B cell (primary cell): ENCODE measurements around the gene MAB21L3. TPM values are rescaled to one million over a fixed set of nuclear protein-coding genes. Genes with fewer than 3 reads are reported as not detected.

Source experiments
- ATAC-seq: fragments of 200-7000 bp; cut with Tn5 transposase; one replicate; pipeline ENCODE4 v1.10.0; 2021; ENCODE audit warnings: low read depth, mild to moderate bottlenecking, moderate number of reproducible peaks, moderate library complexity
- CTCF ChIA-PET: fragments of 350-600 bp; sonication (Branson Sonifier 250); formaldehyde crosslinking; loops from one replicate; lab custom pipeline; 2021; ENCODE audit warnings: antibody characterized with exemption, inconsistent platforms; lab: Charles Lee
- POLR2A ChIA-PET: fragments of 350-600 bp; sonication (Branson Sonifier 250); formaldehyde crosslinking; loops from one replicate; lab custom pipeline; 2021; ENCODE audit warnings: antibody characterized with exemption; lab: Charles Lee
- DNase-seq: peaks from one replicate; pipeline ENCODE4 v3.0.0; 2013
- H2AFZ ChIP-seq: 2 replicates; pipeline ENCODE4 v1.6.1; 2012; ENCODE audit warnings: mild to moderate bottlenecking, low read depth, low read length; ENCODE audit not compliant: insufficient read depth, poor library complexity, severe bottlenecking
- H3K27ac ChIP-seq, 2 donors: 1 replicate in 1 of 2; 2 replicates in 1 of 2; pipeline ENCODE4 v1.5.1; 2012 to 2013; ENCODE audit warnings: low read length in 2 of 2, mild to moderate bottlenecking in 2 of 2, moderate library complexity in 1 of 2
- H3K27me3 ChIP-seq, 4 experiments: fragments of 200-600 bp in 1 of 4; sonication (generic) in 1 of 4; replicated peaks in 1 of 4; 1 replicate in 2 of 4; 2 replicates in 2 of 4; pipeline versions ENCODE4 v1.6.1 to v1.7.0; 2013 to 2016; ENCODE audit warnings: low read length in 3 of 4, mild to moderate bottlenecking in 2 of 4, mixed read lengths in 1 of 4, moderate library complexity in 1 of 4; ENCODE audit not compliant: insufficient read depth in 4 of 4, control insufficient read depth in 3 of 4; ENCODE audit errors: control extremely low read depth in 1 of 4
- H3K36me3 ChIP-seq, 2 experiments: replicated peaks in 1 of 2; 1 replicate in 1 of 2; 2 replicates in 1 of 2; pipeline versions ENCODE4 v1.6.1 to v1.7.1; 2013; ENCODE audit warnings: low read length in 1 of 2; ENCODE audit not compliant: insufficient read depth in 2 of 2, control insufficient read depth in 1 of 2; ENCODE audit errors: control extremely low read depth in 1 of 2, extremely low read depth in 1 of 2
- H3K4me1 ChIP-seq, 2 donors: fragments of 200-600 bp in 1 of 2; sonication (generic) in 1 of 2; 1 replicate in 1 of 2; 2 replicates in 1 of 2; pipeline versions ENCODE4 v1.5.1 to v1.6.1; 2013 to 2017; ENCODE audit warnings: low read length in 2 of 2; ENCODE audit not compliant: control insufficient read depth in 2 of 2, insufficient read depth in 2 of 2
- H3K4me2 ChIP-seq: replicated peaks from 2 replicates; pipeline ENCODE3; 2012; ENCODE audit warnings: mild to moderate bottlenecking, low read depth, low read length; ENCODE audit not compliant: poor library complexity, severe bottlenecking
- H3K4me3 ChIP-seq, 5 experiments: fragments of 200-600 bp in 1 of 5; sonication (generic) in 1 of 5; 1 replicate in 3 of 5; 2 replicates in 2 of 5; pipeline versions ENCODE4 v1.5.1 to v1.7.0; 2011 to 2016; ENCODE audit warnings: low read length in 4 of 5, mild to moderate bottlenecking in 4 of 5, low read depth in 2 of 5, control low read depth in 1 of 5, moderate library complexity in 1 of 5; ENCODE audit not compliant: insufficient read depth in 1 of 5; ENCODE audit errors: control extremely low read depth in 1 of 5, extremely low read depth in 1 of 5
- H3K79me2 ChIP-seq: fragments of 200-600 bp; sonication (generic); one replicate; pipeline ENCODE4 v1.6.0; 2016; ENCODE audit warnings: low read length; ENCODE audit not compliant: control insufficient read depth, insufficient read depth
- H3K9ac ChIP-seq: fragments of 200-600 bp; sonication (generic); 2 replicates; pipeline ENCODE4 v1.6.1; 2017; ENCODE audit warnings: mild to moderate bottlenecking, low read length, moderate library complexity
- H3K9me3 ChIP-seq, 3 donors: one replicate each; pipeline versions ENCODE4 v1.6.1 to v1.7.1; 2013; ENCODE audit warnings: low read length in 2 of 3; ENCODE audit not compliant: control insufficient read depth in 2 of 3, insufficient read depth in 1 of 3; ENCODE audit errors: control extremely low read depth in 1 of 3
- H4K20me1 ChIP-seq: 2 replicates; pipeline ENCODE4 v1.6.0; 2012; ENCODE audit warnings: mild to moderate bottlenecking, low read length; ENCODE audit not compliant: insufficient read depth, control insufficient read depth, poor library complexity, severe bottlenecking
- H3K27ac Mint-ChIP-seq: one replicate; pipeline ENCODE4 v1.8.0; 2021; ENCODE audit warnings: mixed read lengths
- H3K27me3 Mint-ChIP-seq: one replicate; pipeline ENCODE4 v1.8.0; 2021; ENCODE audit warnings: mixed read lengths
- H3K4me1 Mint-ChIP-seq: one replicate; pipeline ENCODE4 v1.8.0; 2021; ENCODE audit warnings: mixed read lengths
- H3K4me3 Mint-ChIP-seq: one replicate; pipeline ENCODE4 v1.8.0; 2021; ENCODE audit warnings: mixed read lengths
- H3K9me3 Mint-ChIP-seq: one replicate; pipeline ENCODE4 v1.8.0; 2022; ENCODE audit warnings: mixed read lengths; ENCODE audit not compliant: insufficient read depth
- CTCF ChIP-seq: fragments of 200-600 bp; IDR thresholded peaks from one replicate; pipeline ENCODE4 v1.8.0; 2022; ENCODE audit warnings: antibody characterized with exemption, mild to moderate bottlenecking
- EZH2 ChIP-seq: IDR thresholded peaks from 2 replicates; pipeline ENCODE4 v1.6.1; 2012; ENCODE audit warnings: borderline replicate concordance, low read depth, mild to moderate bottlenecking, moderate library complexity, low read length; ENCODE audit not compliant: insufficient read depth, poor library complexity, severe bottlenecking
- WGBS: methylation state at CpG from one replicate; pipeline ENCODE4 v1.1.5; 2013; ENCODE audit warnings: missing lambda C conversion rate; ENCODE audit not compliant: insufficient coverage; 5-methylcytosine and 5-hydroxymethylcytosine counted together
- intact Hi-C: fragments of 100-400 bp; cut with micrococcal nuclease; formaldehyde crosslinking; loops from one replicate; pipeline ENCODE4 v1.10.0; 2022
- polyA plus RNA-seq: library from polyadenylated mRNA; depleted of rRNA; stranded (reverse); fragments of >200 nt; gene quantifications from 2 replicates; pipeline ENCODE4 v1.2.3, GENCODE V29; 2012
- total RNA-seq, 2 donors: library from RNA; stranded (reverse); fragments of 120-200 nt in 1 of 2; gene quantifications; 1 replicate in 1 of 2; 2 replicates in 1 of 2; pipeline versions ENCODE4 v1.2.3 to v1.2.4, GENCODE V29; 2013 to 2022

MAB21L3 gene
- total and polyA plus RNA-seq, 2 donors (not counting 1 experiment from before 2014, with no cell fraction given), result not detected

GRCh38 chr1:116153692-116154031, 42.5 kb downstream of the MAB21L3 start:
- Histone ChIP-seq H3K27ac (no peak overlapping the region), H3K9me3 (peaks cover 0 to 5% (median 4%) of the 10 kb centered on the region in 3 donors), H3K36me3 (no peaks in the 10 kb centered on the region), H3K4me3 (no peak overlapping the region), H3K27me3 (no peaks in the 10 kb centered on the region), H4K20me1 (no peaks in the 10 kb centered on the region), H3K9ac (no peak overlapping the region), H3K4me1 (peaks cover 7 to 11% of the 10 kb centered on the region in 2 donors), H3K4me2 (no peak overlapping the region), H3K79me2 (no peaks in the 10 kb centered on the region), H2AFZ (no peak overlapping the region)
- no peak overlapping the region for H3K4me3 Mint-ChIP-seq
- DNase-seq (no peak), ATAC-seq (no peak)
- peaks cover 8% of the 10 kb centered on the region for H3K4me1 Mint-ChIP-seq
- H3K27ac Mint-ChIP-seq, result no peak overlapping the region
- TF ChIP-seq CTCF (no peak), EZH2 (no peak)
- H3K9me3 Mint-ChIP-seq, result peaks cover 2% of the 10 kb centered on the region
- intact Hi-C loops, result loop anchor here (2.0 to 5.0 kb wide), 2 partner anchors 15 to 224 kb away; no protein-coding TSS in a partner anchor
- peaks cover 11% of the 10 kb centered on the region for H3K27me3 Mint-ChIP-seq
- CTCF ChIA-PET, result interaction anchor here (0.9 to 17.3 kb wide), 5 partner anchors 8 to 346 kb away, joined by 3 to 578 read pairs (median 5); no protein-coding TSS in a partner anchor
- POLR2A ChIA-PET, result no interaction called here

DNA sequence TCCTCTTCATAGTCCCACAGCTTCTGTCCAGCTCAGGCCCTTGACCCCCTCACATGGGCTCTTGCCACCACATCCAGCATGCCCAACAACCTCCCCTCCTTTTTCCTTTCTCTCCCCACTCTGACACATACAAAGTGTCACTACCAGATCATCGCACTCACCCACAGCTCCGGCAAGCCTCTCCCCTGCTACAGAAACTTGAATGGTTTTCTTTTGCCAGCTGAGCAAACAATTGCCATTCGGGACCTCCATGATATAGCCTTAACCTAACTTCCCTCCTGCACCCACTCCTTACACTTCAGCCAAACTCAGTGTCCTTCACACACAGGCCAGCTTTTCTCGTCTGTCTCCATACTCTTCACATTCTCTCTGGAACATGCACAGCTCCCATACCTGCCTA, 43.3 kb downstream of the MAB21L3 start:
- no peaks in the 10 kb centered on the region for H3K79me2 ChIP-seq
- DNase-seq, result no peak
- WGBS, result 98% methylated on average over 4 of the region's 4 CpGs
- intact Hi-C loops, result loop anchor here (5.0 kb wide), 1 partner anchor 223 kb away; no protein-coding TSS in a partner anchor
- H2AFZ ChIP-seq, result no peak overlapping the region
- ATAC-seq, result no peak
- H3K4me2 ChIP-seq, result no peak overlapping the region
- ChIA-PET CTCF (interaction anchor here (1.8 to 17.3 kb wide), 3 partner anchors 9 to 333 kb away, joined by 5 to 578 read pairs (median 45); no protein-coding TSS in a partner anchor), POLR2A (no interaction called here)
- H3K27ac ChIP-seq, result no peak overlapping the region
- H4K20me1 ChIP-seq, result no peaks in the 10 kb centered on the region
- Mint-ChIP-seq H3K27ac (no peak overlapping the region), H3K4me3 (no peak overlapping the region), H3K9me3 (peaks cover 5% of the 10 kb centered on the region), H3K4me1 (peaks cover 8% of the 10 kb centered on the region), H3K27me3 (peaks cover 12% of the 10 kb centered on the region)
- peaks cover 0 to 9% (median 4%) of the 10 kb centered on the region in 3 donors for H3K9me3 ChIP-seq
- TF ChIP-seq EZH2 (no peak), CTCF (no peak)
- no peaks in the 10 kb centered on the region for H3K36me3 ChIP-seq
- no peak overlapping the region for H3K9ac ChIP-seq
- H3K27me3 ChIP-seq, result no peaks in the 10 kb centered on the region
- H3K4me3 ChIP-seq, result no peak overlapping the region
- H3K4me1 ChIP-seq, result peaks cover 7 to 11% of the 10 kb centered on the region in 2 donors
